ENCODE data around the gene FNTB.

GRCh38 chr14:64943556-64943955 is 43.1 kb upstream of the FNTB start:
- TF ChIP-seq, protein P1, sequence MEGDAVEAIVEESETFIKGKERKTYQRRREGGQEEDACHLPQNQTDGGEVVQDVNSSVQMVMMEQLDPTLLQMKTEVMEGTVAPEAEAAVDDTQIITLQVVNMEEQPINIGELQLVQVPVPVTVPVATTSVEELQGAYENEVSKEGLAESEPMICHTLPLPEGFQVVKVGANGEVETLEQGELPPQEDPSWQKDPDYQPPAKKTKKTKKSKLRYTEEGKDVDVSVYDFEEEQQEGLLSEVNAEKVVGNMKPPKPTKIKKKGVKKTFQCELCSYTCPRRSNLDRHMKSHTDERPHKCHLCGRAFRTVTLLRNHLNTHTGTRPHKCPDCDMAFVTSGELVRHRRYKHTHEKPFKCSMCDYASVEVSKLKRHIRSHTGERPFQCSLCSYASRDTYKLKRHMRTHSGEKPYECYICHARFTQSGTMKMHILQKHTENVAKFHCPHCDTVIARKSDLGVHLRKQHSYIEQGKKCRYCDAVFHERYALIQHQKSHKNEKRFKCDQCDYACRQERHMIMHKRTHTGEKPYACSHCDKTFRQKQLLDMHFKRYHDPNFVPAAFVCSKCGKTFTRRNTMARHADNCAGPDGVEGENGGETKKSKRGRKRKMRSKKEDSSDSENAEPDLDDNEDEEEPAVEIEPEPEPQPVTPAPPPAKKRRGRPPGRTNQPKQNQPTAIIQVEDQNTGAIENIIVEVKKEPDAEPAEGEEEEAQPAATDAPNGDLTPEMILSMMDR (IDR thresholded peaks at IDR 0.05 in 2 of 3, conservative IDR thresholded peaks at IDR 0.05 in 1 of 3; ENCODE audit: borderline replicate concordance in 1 of 3, insufficient read depth in 1 of 3, low read depth in 2 of 3, low read length in 2 of 3): no peak
- TF ChIP-seq POLR2A (IDR thresholded peaks at IDR 0.05; ENCODE audit: borderline replicate concordance, extremely low read depth, insufficient read depth, insufficient read length): no peak
- TF ChIP-seq EZH2 (IDR thresholded peaks at IDR 0.05): no peak
